HG02981 (cell line): ENCODE data around the gene MIOS.
"Not testable (repeated sequence)": the region's sequence is repeated elsewhere in the genome, so short reads cannot be mapped to it uniquely, and the experiment has no call there.

Source experiments
- ATAC-seq: cut with Tn5 transposase; IDR thresholded peaks from one replicate; pipeline ENCODE4 v1.9.1; 2021; ENCODE audit warnings: mild to moderate bottlenecking, moderate library complexity; ENCODE audit not compliant: unreplicated experiment

Gene MIOS

GRCh38 chr7:7640221-7641128 is 73.8 kb downstream of the MIOS start, which contains the start of gene UMAD1:
TSS of gene UMAD1 (plus strand) at chr7:7640752. CDS start at chr7:7673372, 32,620 bp downstream.
- peak; percentile 96 for ATAC-seq

- peak; percentile 13 for ATAC-seq
Observed at GRCh38 chr7:7641129-7641663, 74.5 kb downstream of the MIOS start.

GRCh38 chr7:7642081-7642480 is 75.4 kb downstream of the MIOS start:
- no peak for ATAC-seq

- ATAC-seq, result no peak
Observed at GRCh38 chr7:7647495-7648036, 80.9 kb downstream of the MIOS start.

- no peak for ATAC-seq
Observed at GRCh38 chr7:7650682-7651206, 84.1 kb downstream of the MIOS start.

GRCh38 chr7:7651479-7651878 is 84.8 kb downstream of the MIOS start:
- ATAC-seq, result no peak

GRCh38 chr7:7652798-7653540 is 86.3 kb downstream of the MIOS start:
- no peak for ATAC-seq

- ATAC-seq, result no peak
Observed at GRCh38 chr7:7653593-7654187, 87.0 kb downstream of the MIOS start.

- no peak for ATAC-seq
Observed at GRCh38 chr7:7654964-7655715, 88.5 kb downstream of the MIOS start.

GRCh38 chr7:7656459-7656858 is 89.8 kb downstream of the MIOS start:
- not testable (repeated sequence) for ATAC-seq
